ENCODE results near the gene BRINP3. TPM values are rescaled to one million over a fixed set of nuclear protein-coding genes. Genes with fewer than 3 reads are reported as not detected.

Gene BRINP3
- total RNA-seq, 1 experiment from 2014 or later: not detected

DNA sequence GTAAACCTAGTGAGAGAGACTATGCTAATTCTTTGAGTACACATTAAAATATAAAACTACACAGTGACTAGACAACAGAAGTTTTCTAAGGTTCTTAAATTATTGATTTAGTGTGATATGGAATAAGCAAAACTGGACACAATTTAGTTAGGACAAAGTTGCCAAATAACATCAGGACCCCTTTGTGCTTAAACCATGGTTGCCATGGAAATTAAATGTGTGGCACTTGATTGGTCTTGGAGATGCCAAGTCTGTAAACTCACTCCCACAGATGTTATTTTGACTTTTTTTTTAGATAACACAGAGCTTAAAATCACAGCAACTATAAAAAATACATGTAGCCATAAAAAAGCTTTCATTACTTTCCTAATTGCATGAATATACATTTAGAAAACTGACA, 234.6 kb downstream of the BRINP3 start:
- no peak overlapping the region for H2BK15ac ChIP-seq (ENCODE audit: low read depth, low read length)
- H2BK5ac ChIP-seq (ENCODE audit: insufficient read length, low read length): no peak overlapping the region
- Mint-ChIP-seq H3K4me3 (no peak overlapping the region), H3K4me1 (no peaks in the 10 kb centered on the region), H3K9me3 (no peaks in the 10 kb centered on the region), H3K27ac (no peak overlapping the region), H3K27me3 (ENCODE audit: low read depth) (no peaks in the 10 kb centered on the region), H3K36me3 (ENCODE audit: insufficient read depth in 1 of 3, low read depth in 3 of 3) (no peaks in the 10 kb centered on the region)
- H4K91ac ChIP-seq (ENCODE audit: insufficient read length, low read depth, low read length): no peak overlapping the region
- no peak overlapping the region for H2BK12ac ChIP-seq (ENCODE audit: insufficient read length, low read depth, low read length)
- H3K4ac ChIP-seq (ENCODE audit: low read depth, low read length): no peak overlapping the region
- no peaks in the 10 kb centered on the region for H3K27me3 ChIP-seq (ENCODE audit: insufficient read depth, low read length)
- H4K5ac ChIP-seq (ENCODE audit: insufficient read length, low read depth, low read length): no peak overlapping the region
- no peaks in the 10 kb centered on the region for H3K4me1 ChIP-seq (ENCODE audit: insufficient read depth, low read length)
- no peak overlapping the region for H2BK120ac ChIP-seq (ENCODE audit: low read depth, low read length, poor library complexity, severe bottlenecking)
- H3K79me1 ChIP-seq (ENCODE audit: insufficient read depth, low read depth, low read length, poor library complexity, severe bottlenecking): no peaks in the 10 kb centered on the region
- H3K18ac ChIP-seq (ENCODE audit: insufficient read length, low read depth, low read length): no peak overlapping the region
- H3K79me2 ChIP-seq (ENCODE audit: insufficient read depth, low read length): no peaks in the 10 kb centered on the region
- H3K23ac ChIP-seq (ENCODE audit: insufficient read length, low read depth, low read length): no peak overlapping the region
- H3K4me2 ChIP-seq (ENCODE audit: insufficient read depth, insufficient read length, low read length): no peak overlapping the region
- no peak overlapping the region for H3T11ph ChIP-seq (ENCODE audit: low read length)
- no peaks in the 10 kb centered on the region for H3K23me2 ChIP-seq (ENCODE audit: insufficient read length, low read depth, low read length, poor library complexity, severe bottlenecking)
- H3K27ac ChIP-seq (ENCODE audit: insufficient read length, low read depth, low read length): no peak overlapping the region
- no peak overlapping the region for H2AK5ac ChIP-seq (ENCODE audit: insufficient read length, low read length)
- no peaks in the 10 kb centered on the region for H4K20me1 ChIP-seq (ENCODE audit: control insufficient read depth, insufficient read depth, insufficient read length)
- H3K9ac ChIP-seq (ENCODE audit: extremely low read depth, insufficient read length, low read length): no peak overlapping the region
- H4K8ac ChIP-seq (replicated peaks; ENCODE audit: insufficient read length, low read depth, low read length): no peak overlapping the region
- DNase-seq: no peak
- TF ChIP-seq, protein P1, sequence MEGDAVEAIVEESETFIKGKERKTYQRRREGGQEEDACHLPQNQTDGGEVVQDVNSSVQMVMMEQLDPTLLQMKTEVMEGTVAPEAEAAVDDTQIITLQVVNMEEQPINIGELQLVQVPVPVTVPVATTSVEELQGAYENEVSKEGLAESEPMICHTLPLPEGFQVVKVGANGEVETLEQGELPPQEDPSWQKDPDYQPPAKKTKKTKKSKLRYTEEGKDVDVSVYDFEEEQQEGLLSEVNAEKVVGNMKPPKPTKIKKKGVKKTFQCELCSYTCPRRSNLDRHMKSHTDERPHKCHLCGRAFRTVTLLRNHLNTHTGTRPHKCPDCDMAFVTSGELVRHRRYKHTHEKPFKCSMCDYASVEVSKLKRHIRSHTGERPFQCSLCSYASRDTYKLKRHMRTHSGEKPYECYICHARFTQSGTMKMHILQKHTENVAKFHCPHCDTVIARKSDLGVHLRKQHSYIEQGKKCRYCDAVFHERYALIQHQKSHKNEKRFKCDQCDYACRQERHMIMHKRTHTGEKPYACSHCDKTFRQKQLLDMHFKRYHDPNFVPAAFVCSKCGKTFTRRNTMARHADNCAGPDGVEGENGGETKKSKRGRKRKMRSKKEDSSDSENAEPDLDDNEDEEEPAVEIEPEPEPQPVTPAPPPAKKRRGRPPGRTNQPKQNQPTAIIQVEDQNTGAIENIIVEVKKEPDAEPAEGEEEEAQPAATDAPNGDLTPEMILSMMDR (conservative IDR thresholded peaks at IDR 0.05): no peak
- no peak overlapping the region for H2BK20ac ChIP-seq (ENCODE audit: low read depth, low read length, poor library complexity, severe bottlenecking)
- no peak overlapping the region for H2AFZ ChIP-seq (ENCODE audit: low read length)
- no peaks in the 10 kb centered on the region for H3K9me3 ChIP-seq (ENCODE audit: control insufficient read depth, low read depth, low read length)
- no peak overlapping the region for H3K56ac ChIP-seq (ENCODE audit: insufficient read length, low read depth, low read length)
- no peak overlapping the region for H3K14ac ChIP-seq (ENCODE audit: insufficient read depth, low read length)
